ENCODE data around the gene OMP. TPM values are rescaled to one million over a fixed set of nuclear protein-coding genes. Genes with fewer than 3 reads are reported as not detected.

Gene OMP
- total and polyA plus RNA-seq, 2 donors (not counting 1 experiment from before 2014, with no cell fraction given) = not detected

DNA sequence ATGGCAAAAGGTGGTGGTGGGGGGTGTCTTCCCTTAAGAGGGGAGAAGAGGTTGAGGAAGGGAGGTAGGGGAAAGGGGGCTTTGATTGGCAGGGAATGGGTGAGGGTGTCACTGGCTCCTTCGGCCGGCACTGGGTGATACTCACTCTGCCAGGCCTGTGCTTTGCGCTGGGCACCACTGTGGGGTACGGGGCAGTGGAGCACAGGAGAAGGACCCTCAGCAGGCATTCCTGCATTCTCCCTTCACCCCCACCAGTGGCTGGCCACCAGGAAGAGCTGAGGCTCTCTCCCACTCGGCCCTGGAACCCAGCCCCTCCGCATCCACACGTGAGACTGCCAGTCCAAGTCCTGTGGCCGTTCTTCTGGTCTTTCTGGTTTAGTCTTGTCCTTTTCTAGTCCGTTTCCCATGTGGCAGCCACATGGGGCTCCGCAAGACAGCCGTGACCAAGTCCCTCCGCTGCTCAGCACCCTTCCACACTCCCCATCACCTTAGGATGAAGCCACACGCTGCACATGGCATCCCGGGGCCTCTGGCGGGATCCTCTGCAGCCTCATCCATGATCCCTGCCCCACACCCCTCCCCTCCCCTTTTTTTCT is 27.9 kb upstream of the OMP start:
- peaks cover 6% of the 10 kb centered on the region for H3K4me1 Mint-ChIP-seq
- H3K9me3 Mint-ChIP-seq (ENCODE audit: insufficient read depth) = peaks cover 9% of the 10 kb centered on the region
- Histone ChIP-seq H2AFZ (ENCODE audit: insufficient read depth, low read depth, low read length, poor library complexity, severe bottlenecking) (no peak overlapping the region), H3K9me3 (ENCODE audit: control extremely low read depth in 1 of 3, control insufficient read depth in 2 of 3, insufficient read depth in 1 of 3, low read length in 2 of 3) (no peaks in the 10 kb centered on the region), H3K4me2 (replicated peaks; ENCODE audit: low read depth, low read length, poor library complexity, severe bottlenecking) (no peak overlapping the region), H3K27ac (ENCODE audit: low read length in 2 of 2) (no peak overlapping the region), H3K4me3 (ENCODE audit: control extremely low read depth in 1 of 5, extremely low read depth in 1 of 5, insufficient read depth in 1 of 5, low read depth in 2 of 5, low read length in 4 of 5) (no peak overlapping the region), H3K4me1 (ENCODE audit: control insufficient read depth in 2 of 2, insufficient read depth in 2 of 2, low read length in 2 of 2) (peaks cover 0 to 6% of the 10 kb centered on the region in 2 donors), H3K79me2 (ENCODE audit: control insufficient read depth, insufficient read depth, low read length) (no peaks in the 10 kb centered on the region), H3K36me3 (replicated peaks in 1 of 2; ENCODE audit: control extremely low read depth in 1 of 2, control insufficient read depth in 1 of 2, extremely low read depth in 1 of 2, insufficient read depth in 2 of 2, low read length in 1 of 2) (no peaks in the 10 kb centered on the region), H3K27me3 (replicated peaks in 1 of 4; ENCODE audit: control extremely low read depth in 1 of 4, control insufficient read depth in 3 of 4, insufficient read depth in 4 of 4, low read length in 3 of 4) (no peaks in the 10 kb centered on the region), H4K20me1 (ENCODE audit: control insufficient read depth, insufficient read depth, low read length, poor library complexity, severe bottlenecking) (no peaks in the 10 kb centered on the region), H3K9ac (ENCODE audit: low read length) (no peak overlapping the region)
- no peak for DNase-seq
- H3K27ac Mint-ChIP-seq = no peak overlapping the region
- TF ChIP-seq, protein P1, sequence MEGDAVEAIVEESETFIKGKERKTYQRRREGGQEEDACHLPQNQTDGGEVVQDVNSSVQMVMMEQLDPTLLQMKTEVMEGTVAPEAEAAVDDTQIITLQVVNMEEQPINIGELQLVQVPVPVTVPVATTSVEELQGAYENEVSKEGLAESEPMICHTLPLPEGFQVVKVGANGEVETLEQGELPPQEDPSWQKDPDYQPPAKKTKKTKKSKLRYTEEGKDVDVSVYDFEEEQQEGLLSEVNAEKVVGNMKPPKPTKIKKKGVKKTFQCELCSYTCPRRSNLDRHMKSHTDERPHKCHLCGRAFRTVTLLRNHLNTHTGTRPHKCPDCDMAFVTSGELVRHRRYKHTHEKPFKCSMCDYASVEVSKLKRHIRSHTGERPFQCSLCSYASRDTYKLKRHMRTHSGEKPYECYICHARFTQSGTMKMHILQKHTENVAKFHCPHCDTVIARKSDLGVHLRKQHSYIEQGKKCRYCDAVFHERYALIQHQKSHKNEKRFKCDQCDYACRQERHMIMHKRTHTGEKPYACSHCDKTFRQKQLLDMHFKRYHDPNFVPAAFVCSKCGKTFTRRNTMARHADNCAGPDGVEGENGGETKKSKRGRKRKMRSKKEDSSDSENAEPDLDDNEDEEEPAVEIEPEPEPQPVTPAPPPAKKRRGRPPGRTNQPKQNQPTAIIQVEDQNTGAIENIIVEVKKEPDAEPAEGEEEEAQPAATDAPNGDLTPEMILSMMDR (IDR thresholded peaks at IDR 0.05) = no peak
- TF ChIP-seq EZH2 (IDR thresholded peaks at IDR 0.05; ENCODE audit: borderline replicate concordance, insufficient read depth, low read depth, low read length, poor library complexity, severe bottlenecking) = no peak
- CTCF ChIA-PET = no interaction called here
- ATAC-seq (ENCODE audit: low read depth) = no peak
- no peak overlapping the region for H3K4me3 Mint-ChIP-seq
- 92% methylated on average over 15 of the region's 15 CpGs for WGBS (ENCODE audit: insufficient coverage)
- H3K27me3 Mint-ChIP-seq = peaks cover 3% of the 10 kb centered on the region
- POLR2A ChIA-PET = no interaction called here
- intact Hi-C loops (cut with micrococcal nuclease) = no loop called here

DNA sequence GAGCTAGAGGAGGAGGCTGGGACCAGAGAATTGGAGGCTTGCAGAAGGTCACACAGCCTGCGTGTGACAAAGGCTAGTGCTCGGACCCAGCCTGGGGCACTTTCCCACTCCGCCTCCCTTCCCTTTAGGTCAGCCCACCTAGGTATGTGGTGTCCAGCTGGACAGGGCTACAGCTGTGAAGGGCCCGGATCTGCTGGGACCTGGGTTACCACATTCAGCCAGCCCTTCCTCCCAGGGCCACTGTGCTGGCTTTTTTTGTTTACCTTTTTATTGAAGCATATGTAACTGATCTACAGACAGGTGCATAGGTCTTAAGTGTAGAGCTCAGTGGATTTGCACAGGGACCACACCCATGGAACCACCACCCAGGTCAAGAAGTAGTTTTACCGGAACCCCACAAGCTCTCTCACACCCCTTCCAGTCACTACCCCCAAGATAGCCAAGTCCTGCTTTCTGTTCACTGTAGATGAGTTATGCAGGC is 27.2 kb upstream of the OMP start:
- Histone ChIP-seq H3K79me2 (ENCODE audit: control insufficient read depth, insufficient read depth, low read length) (no peaks in the 10 kb centered on the region), H3K9me3 (ENCODE audit: control extremely low read depth in 1 of 3, control insufficient read depth in 2 of 3, insufficient read depth in 1 of 3, low read length in 2 of 3) (peaks cover 0 to 5% (median 0%) of the 10 kb centered on the region in 3 donors), H3K27ac (ENCODE audit: low read length in 2 of 2) (no peak overlapping the region), H3K4me3 (ENCODE audit: control extremely low read depth in 1 of 5, extremely low read depth in 1 of 5, insufficient read depth in 1 of 5, low read depth in 2 of 5, low read length in 4 of 5) (no peak overlapping the region), H3K27me3 (replicated peaks in 1 of 4; ENCODE audit: control extremely low read depth in 1 of 4, control insufficient read depth in 3 of 4, insufficient read depth in 4 of 4, low read length in 3 of 4) (no peaks in the 10 kb centered on the region), H3K9ac (ENCODE audit: low read length) (no peak overlapping the region), H4K20me1 (ENCODE audit: control insufficient read depth, insufficient read depth, low read length, poor library complexity, severe bottlenecking) (no peaks in the 10 kb centered on the region), H3K36me3 (replicated peaks in 1 of 2; ENCODE audit: control extremely low read depth in 1 of 2, control insufficient read depth in 1 of 2, extremely low read depth in 1 of 2, insufficient read depth in 2 of 2, low read length in 1 of 2) (no peaks in the 10 kb centered on the region), H2AFZ (ENCODE audit: insufficient read depth, low read depth, low read length, poor library complexity, severe bottlenecking) (no peak overlapping the region), H3K4me2 (replicated peaks; ENCODE audit: low read depth, low read length, poor library complexity, severe bottlenecking) (no peak overlapping the region), H3K4me1 (ENCODE audit: control insufficient read depth in 2 of 2, insufficient read depth in 2 of 2, low read length in 2 of 2) (peaks cover 0 to 12% of the 10 kb centered on the region in 2 donors)
- Mint-ChIP-seq H3K27me3 (peaks cover 3% of the 10 kb centered on the region), H3K27ac (no peak overlapping the region), H3K4me3 (no peak overlapping the region), H3K4me1 (peaks cover 12% of the 10 kb centered on the region), H3K9me3 (ENCODE audit: insufficient read depth) (peaks cover 9% of the 10 kb centered on the region)
- whole genome bisulfite sequencing (ENCODE audit: insufficient coverage) = 92% methylated on average over 4 of the region's 5 CpGs
- no peak for DNase-seq
- ATAC-seq (ENCODE audit: low read depth) = no peak
- intact Hi-C loops (cut with micrococcal nuclease) = no loop called here
- POLR2A ChIA-PET = no interaction called here
- TF ChIP-seq, protein P1 (IDR thresholded peaks at IDR 0.05) = no peak
- TF ChIP-seq EZH2 (IDR thresholded peaks at IDR 0.05; ENCODE audit: borderline replicate concordance, insufficient read depth, low read depth, low read length, poor library complexity, severe bottlenecking) = no peak
- CTCF ChIA-PET = no interaction called here
